Spleen (tissue), 13 donors: ENCODE results near the gene TRIM60. TPM values are rescaled to one million over a fixed set of nuclear protein-coding genes. Genes with fewer than 3 reads are reported as not detected.
"Not testable (repeated sequence)": the region's sequence is repeated elsewhere in the genome, so short reads cannot be mapped to it uniquely, and the experiment has no call there.

Source experiments
- DNase-seq: peaks from one replicate; pipeline ENCODE4 v3.0.0-alpha.2; 2020
- H3K27ac ChIP-seq, 8 donors: fragments of 200-600 bp; sonication (generic) in 7 of 8; 1 replicate in 4 of 8; 2 replicates in 4 of 8; pipeline versions ENCODE4 v1.5.0 to v1.8.0; 2016 to 2021; ENCODE audit warnings: inconsistent platforms in 4 of 8, mild to moderate bottlenecking in 4 of 8, moderate library complexity in 1 of 8
- H3K27me3 ChIP-seq, 7 donors: fragments of 200-600 bp; sonication (generic) in 6 of 7; replicated peaks in 1 of 7; 1 replicate in 4 of 7; 2 replicates in 3 of 7; pipeline versions ENCODE4 v1.5.0 to v1.8.0; 2016 to 2021; ENCODE audit warnings: inconsistent platforms in 3 of 7, mild to moderate bottlenecking in 1 of 7
- H3K36me3 ChIP-seq, 6 donors: fragments of 200-600 bp; sonication (generic) in 5 of 6; 1 replicate in 4 of 6; 2 replicates in 2 of 6; pipeline versions ENCODE4 v1.5.0 to v1.8.0; 2016 to 2021; ENCODE audit warnings: inconsistent platforms in 2 of 6
- H3K4me1 ChIP-seq, 6 donors: fragments of 200-600 bp; sonication (generic) in 5 of 6; 1 replicate in 3 of 6; 2 replicates in 3 of 6; pipeline versions ENCODE4 v1.5.0 to v1.8.0; 2016 to 2021; ENCODE audit warnings: inconsistent platforms in 3 of 6
- H3K4me3 ChIP-seq, 8 donors: fragments of 200-600 bp; sonication (generic) in 7 of 8; 1 replicate in 4 of 8; 2 replicates in 4 of 8; pipeline versions ENCODE4 v1.5.0 to v1.8.0; 2016 to 2021; ENCODE audit warnings: inconsistent platforms in 4 of 8, mild to moderate bottlenecking in 4 of 8, moderate library complexity in 2 of 8
- H3K9me3 ChIP-seq, 8 donors: fragments of 200-600 bp; sonication (generic) in 7 of 8; 1 replicate in 4 of 8; 2 replicates in 4 of 8; pipeline versions ENCODE4 v1.5.0 to v1.8.0; 2016 to 2021; ENCODE audit warnings: inconsistent platforms in 4 of 8
- POLR2A ChIP-seq, 3 donors: fragments of 450-650 bp; IDR thresholded peaks; one replicate each; pipeline ENCODE4 v1.5.1; 2017; ENCODE audit warnings: antibody characterized with exemption in 3 of 3, mild to moderate bottlenecking in 1 of 3
- POLR2AphosphoS5 ChIP-seq, 3 donors: sonication (generic); formaldehyde crosslinking; IDR thresholded peaks; one replicate each; pipeline ENCODE4 v1.5.1; 2017; ENCODE audit warnings: antibody characterized with exemption in 3 of 3
- WGBS, 5 donors: extraction: QIAGEN DNeasy Blood & Tissue Kit in 3 of 5; methylation state at CpG; one replicate each; pipeline versions ENCODE4 v1.1.5 to v1.1.7; 2013 to 2018; 5-methylcytosine and 5-hydroxymethylcytosine counted together
- intact Hi-C: fragments of 100-400 bp; cut with DNase I; formaldehyde crosslinking; loops from one replicate; pipeline ENCODE4 v1.15.0; 2023; ENCODE audit warnings: low total_unique reads
- long read RNA-seq, 2 donors: transcript quantifications; one replicate each; lab custom pipeline, GENCODE V29; 2026
- polyA plus RNA-seq, 3 donors: library from polyadenylated mRNA; stranded (reverse); fragments of 200-250 nt; gene quantifications; one replicate each; pipeline ENCODE4 v1.2.1, GENCODE V29; 2013
- total RNA-seq, 7 donors: library from RNA; depleted of rRNA in 3 of 7; stranded (reverse); fragments of >200 nt in 3 of 7; fragmentation: NEBNext Ultra II Directional in 4 of 7; extraction: Animal tissue kit (Norgen Biotek cat#: 25700) in 4 of 7; gene quantifications; one replicate each; pipeline versions ENCODE4 v1.1.0 to v1.2.1, GENCODE V29; 2016 to 2021
- TF ChIP-seq, protein P1 (sequence below), 11 experiments: fragments of 200-600 bp in 7 of 11; fragments of 450-650 bp in 4 of 11; sonication (generic) in 4 of 11; IDR thresholded peaks in 8 of 11; conservative IDR thresholded peaks in 3 of 11; 1 replicate in 7 of 11; 2 replicates in 4 of 11; pipeline versions ENCODE4 v1.4.0 to v1.8.0; 2016 to 2021; ENCODE audit warnings: antibody characterized with exemption in 11 of 11, inconsistent platforms in 4 of 11, mild to moderate bottlenecking in 1 of 11
- donor health status: healthy with polysubstance abuse.
- donor health status: DM: no; HTN: no; CAD: no; lungs with moderate emphysema.
- donor health status: DM: no; HTN: no; CAD: no.
- donor health status: Bipolar disorder and iron deficiency.
- donor health status: healthy.
- donor health status: DM: no; HTN: no; CAD: no.
- donor health status: DM: yes; HTN: yes; CAD: no.

Gene TRIM60
- total RNA-seq, result not detected
- polyA plus RNA-seq, result not detected
- long read RNA-seq, donor 1, result 0 reads
- long read RNA-seq, donor 2, result 0 reads

DNA sequence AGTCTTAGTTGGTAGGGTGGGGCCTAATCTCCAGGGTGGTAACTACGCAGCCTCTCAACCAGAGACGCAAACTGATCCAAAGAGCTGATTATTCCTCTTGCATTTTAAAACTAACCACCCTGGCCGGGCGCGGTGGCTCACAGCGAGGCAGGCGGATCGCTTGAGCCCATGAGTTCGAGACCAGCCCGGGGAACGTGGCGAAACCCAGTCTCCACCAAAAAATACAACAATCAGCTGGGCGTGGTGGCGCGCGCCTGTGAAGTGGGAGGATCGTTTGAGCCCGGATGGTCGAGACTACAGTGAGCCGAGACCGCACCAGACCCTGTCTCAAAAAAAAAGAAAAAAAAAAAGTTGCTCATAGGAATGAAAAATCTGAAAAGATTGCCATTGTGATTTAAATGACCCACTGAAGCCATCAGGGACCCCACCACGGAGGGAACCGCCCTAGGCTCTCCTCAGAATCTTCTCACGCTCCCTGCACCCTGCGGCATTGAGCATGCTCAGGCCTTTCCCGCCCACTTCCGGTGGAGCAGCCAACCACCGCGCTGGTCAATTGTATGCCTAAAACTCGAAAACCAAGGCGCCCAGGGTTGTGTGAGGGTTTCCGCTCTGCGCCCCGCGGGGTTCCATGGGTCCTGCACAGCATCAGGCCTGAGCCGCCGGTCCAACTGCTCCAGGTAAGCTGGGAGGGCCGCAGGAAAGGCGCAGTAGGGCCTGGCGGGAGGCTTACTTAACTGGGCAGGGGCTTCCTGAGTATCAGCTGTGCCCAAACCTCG lies at the start of gene TRIM60:
Gene TRIM60, plus strand, starts transcription at position 564 of the 776 bp plus-strand sequence. CDS start 8,074 bp downstream, outside the sequence.
- no peak for DNase-seq

DNA sequence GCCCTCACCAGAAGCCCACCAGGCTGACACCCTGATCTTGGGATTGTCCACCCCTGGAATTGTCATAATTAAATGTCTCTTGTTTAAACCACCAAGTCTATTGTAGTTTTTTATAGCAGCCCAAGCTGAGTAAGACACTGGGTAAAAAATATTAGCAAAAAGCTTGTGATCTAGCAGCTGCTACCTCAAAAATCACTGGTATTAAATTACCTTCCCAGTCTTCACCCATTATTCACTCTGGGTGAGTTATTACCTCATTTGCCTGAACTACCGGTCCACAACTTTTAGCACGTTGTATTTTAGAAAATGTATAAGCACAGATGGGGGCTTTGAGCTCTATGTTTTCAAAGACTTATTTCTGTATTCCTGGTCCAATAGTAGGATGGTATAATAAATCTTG lies 42.3 kb upstream of the TRIM60 start:
- Histone ChIP-seq H3K36me3 (no peaks in the 10 kb centered on the region), H3K27ac (no peak overlapping the region), H3K4me1 (no peaks in the 10 kb centered on the region), H3K4me3 (no peak overlapping the region), H3K9me3 (peaks cover 0 to 7% (median 5%) of the 10 kb centered on the region in 8 donors), H3K27me3 (peaks cover 0 to 11% (median 0%) of the 10 kb centered on the region in 7 donors)
- TF ChIP-seq POLR2AphosphoS5 (IDR thresholded peaks at IDR 0.05), result no peak
- TF ChIP-seq POLR2A (IDR thresholded peaks at IDR 0.05), result no peak
- TF ChIP-seq, protein P1, sequence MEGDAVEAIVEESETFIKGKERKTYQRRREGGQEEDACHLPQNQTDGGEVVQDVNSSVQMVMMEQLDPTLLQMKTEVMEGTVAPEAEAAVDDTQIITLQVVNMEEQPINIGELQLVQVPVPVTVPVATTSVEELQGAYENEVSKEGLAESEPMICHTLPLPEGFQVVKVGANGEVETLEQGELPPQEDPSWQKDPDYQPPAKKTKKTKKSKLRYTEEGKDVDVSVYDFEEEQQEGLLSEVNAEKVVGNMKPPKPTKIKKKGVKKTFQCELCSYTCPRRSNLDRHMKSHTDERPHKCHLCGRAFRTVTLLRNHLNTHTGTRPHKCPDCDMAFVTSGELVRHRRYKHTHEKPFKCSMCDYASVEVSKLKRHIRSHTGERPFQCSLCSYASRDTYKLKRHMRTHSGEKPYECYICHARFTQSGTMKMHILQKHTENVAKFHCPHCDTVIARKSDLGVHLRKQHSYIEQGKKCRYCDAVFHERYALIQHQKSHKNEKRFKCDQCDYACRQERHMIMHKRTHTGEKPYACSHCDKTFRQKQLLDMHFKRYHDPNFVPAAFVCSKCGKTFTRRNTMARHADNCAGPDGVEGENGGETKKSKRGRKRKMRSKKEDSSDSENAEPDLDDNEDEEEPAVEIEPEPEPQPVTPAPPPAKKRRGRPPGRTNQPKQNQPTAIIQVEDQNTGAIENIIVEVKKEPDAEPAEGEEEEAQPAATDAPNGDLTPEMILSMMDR (IDR thresholded peaks at IDR 0.05 in 8 of 11, conservative IDR thresholded peaks at IDR 0.05 in 3 of 11), result no peak
- intact Hi-C loops, result no loop called here
- no peak for DNase-seq
- WGBS, 5 donors, result 76 to 90% (median 83%) methylated on average over 2 of the region's 2 CpGs

More for the DNA sequence above, at the start of gene TRIM60:
- intact Hi-C loops, result no loop called here
- H3K4me3 ChIP-seq, result no peak within 1 kb of the TSS
- H3K36me3 ChIP-seq, result no peaks in the 10 kb centered on the region
- TF ChIP-seq POLR2A (IDR thresholded peaks at IDR 0.05) (no peak), POLR2AphosphoS5 (IDR thresholded peaks at IDR 0.05) (no peak)
- TF ChIP-seq, protein P1 (IDR thresholded peaks at IDR 0.05 in 8 of 11, conservative IDR thresholded peaks at IDR 0.05 in 3 of 11), result no peak
- H3K27ac ChIP-seq, result no peak within 1 kb of the TSS
- peaks cover 0 to 11% (median 0%) of the 10 kb centered on the region in 8 donors for H3K9me3 ChIP-seq
- no peaks in the 10 kb centered on the region for H3K4me1 ChIP-seq
- no peaks in the 10 kb centered on the region for H3K27me3 ChIP-seq
- 94 to 97% (median 95%) methylated on average over 34 to 41 of the region's 41 CpGs for WGBS, 5 donors

DNA sequence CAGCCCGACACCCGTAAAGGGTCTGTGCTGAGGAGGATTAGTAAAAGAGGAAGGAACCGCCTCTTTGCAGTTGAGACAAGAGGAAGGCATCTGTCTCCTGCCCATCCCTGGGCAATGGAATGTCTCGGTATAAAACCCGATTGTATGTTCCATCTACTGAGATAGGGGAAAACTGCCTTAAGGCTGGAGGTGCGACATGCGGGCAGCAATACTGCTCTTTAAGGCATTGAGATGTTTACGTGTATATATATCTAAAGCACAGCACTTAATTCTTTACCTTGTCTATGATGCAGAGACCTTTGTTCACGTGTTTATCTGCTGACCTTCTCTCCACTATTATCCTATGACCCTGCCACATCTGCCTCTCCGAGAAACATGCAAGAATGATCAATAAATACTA lies 41.0 kb upstream of the TRIM60 start:
- H3K4me1 ChIP-seq, H3K27ac ChIP-seq, H3K9me3 ChIP-seq, DNase-seq, H3K36me3 ChIP-seq, H3K4me3 ChIP-seq, intact Hi-C loops: not testable (repeated sequence)
- H3K27me3 ChIP-seq, result peaks cover 0 to 17% (median 0%) of the 10 kb centered on the region in 7 donors
- 69 to 77% (median 75%) methylated on average over 10 of the region's 10 CpGs for WGBS, 5 donors

DNA sequence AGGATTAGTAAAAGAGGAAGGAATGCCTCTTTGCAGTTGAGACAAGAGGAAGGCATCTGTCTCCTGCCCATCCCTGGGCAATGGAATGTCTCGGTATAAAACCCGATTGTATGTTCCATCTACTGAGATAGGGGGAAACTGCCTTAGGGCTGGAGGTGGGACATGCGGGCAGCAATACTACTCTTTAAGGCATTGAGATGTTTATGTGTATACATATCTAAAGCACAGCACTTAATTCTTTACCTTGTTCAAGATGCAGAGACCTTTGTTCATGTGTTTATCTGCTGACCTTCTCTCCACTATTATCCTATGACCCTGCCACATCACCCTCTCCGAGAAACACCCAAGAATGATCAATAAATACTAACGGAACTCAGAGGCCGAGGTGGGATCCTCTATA lies 35.7 kb upstream of the TRIM60 start:
- intact Hi-C loops, DNase-seq, H3K4me3 ChIP-seq, H3K4me1 ChIP-seq, H3K36me3 ChIP-seq, H3K9me3 ChIP-seq, H3K27ac ChIP-seq: not testable (repeated sequence)
- 78 to 87% (median 82%) methylated on average over 5 to 6 of the region's 6 CpGs for WGBS, 5 donors
- H3K27me3 ChIP-seq, result peaks cover 0 to 27% (median 0%) of the 10 kb centered on the region in 7 donors

DNA sequence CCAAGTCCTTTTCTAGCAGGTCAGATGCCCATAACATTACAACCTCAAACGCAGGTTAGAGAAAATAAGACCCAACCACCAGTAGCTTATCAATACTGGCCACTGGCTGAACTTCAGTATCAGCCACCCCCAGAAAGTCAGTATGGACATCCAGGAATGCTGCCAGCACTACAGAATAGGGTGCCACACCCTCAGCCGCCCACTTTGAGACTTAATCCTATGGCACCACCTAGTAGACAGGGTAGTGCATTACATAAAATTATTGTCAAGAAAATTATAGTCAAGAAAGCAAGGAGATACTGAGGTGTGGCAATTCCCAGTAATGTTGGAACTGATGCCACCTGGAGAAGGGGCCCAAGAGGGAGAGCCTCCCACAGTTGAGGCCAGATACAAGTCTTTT lies 34.5 kb upstream of the TRIM60 start:
- intact Hi-C loops, result no loop called here
- TF ChIP-seq, protein P1 (IDR thresholded peaks at IDR 0.05 in 8 of 11, conservative IDR thresholded peaks at IDR 0.05 in 3 of 11), result no peak
- TF ChIP-seq POLR2A (IDR thresholded peaks at IDR 0.05) (no peak), POLR2AphosphoS5 (IDR thresholded peaks at IDR 0.05) (no peak)
- H3K27me3 ChIP-seq, result peaks cover 0 to 16% (median 0%) of the 10 kb centered on the region in 7 donors
- no peak overlapping the region for H3K4me3 ChIP-seq
- no peak overlapping the region for H3K27ac ChIP-seq
- no peaks in the 10 kb centered on the region for H3K9me3 ChIP-seq
- 77 to 85% (median 82%) methylated on average over 2 of the region's 2 CpGs for WGBS, 5 donors
- no peaks in the 10 kb centered on the region for H3K36me3 ChIP-seq
- H3K4me1 ChIP-seq, result no peaks in the 10 kb centered on the region
- no peak for DNase-seq
